CD14-positive monocyte (primary cell): ENCODE results near the gene LDAF1. TPM values are rescaled to one million over a fixed set of nuclear protein-coding genes. Genes with fewer than 3 reads are reported as not detected.

Experiments used
- DNase-seq, 3 donors: peaks; one replicate each; pipeline ENCODE4 v3.0.0-alpha.2; 2011 to 2022
- H2AFZ ChIP-seq: 2 replicates; pipeline ENCODE4 v1.6.0; 2012; ENCODE audit warnings: mild to moderate bottlenecking, low read depth, low read length, inconsistent platforms; ENCODE audit not compliant: insufficient read depth, poor library complexity, severe bottlenecking
- H3K27ac ChIP-seq, 2 donors: 1 replicate in 1 of 2; 2 replicates in 1 of 2; pipeline ENCODE4 v1.5.1; 2012 to 2013; ENCODE audit warnings: low read length in 2 of 2, control low read depth in 1 of 2, inconsistent platforms in 1 of 2, low read depth in 1 of 2, mild to moderate bottlenecking in 1 of 2
- H3K27me3 ChIP-seq, 2 donors: one replicate each; pipeline versions ENCODE4 v1.6.0 to v1.6.1; 2011 to 2013; ENCODE audit warnings: low read length in 2 of 2; ENCODE audit not compliant: control insufficient read depth in 2 of 2, insufficient read depth in 2 of 2
- H3K36me3 ChIP-seq, 2 donors: replicated peaks in 1 of 2; 1 replicate in 1 of 2; 2 replicates in 1 of 2; pipeline versions ENCODE4 v1.5.1 to v1.6.1; 2012 to 2013; ENCODE audit warnings: low read length in 2 of 2, control low read depth in 1 of 2, inconsistent platforms in 1 of 2, mild to moderate bottlenecking in 1 of 2; ENCODE audit not compliant: insufficient read depth in 2 of 2, control insufficient read depth in 1 of 2
- H3K4me1 ChIP-seq, 2 donors: 1 replicate in 1 of 2; 2 replicates in 1 of 2; pipeline versions ENCODE4 v1.5.1 to v1.6.1; 2012 to 2013; ENCODE audit warnings: low read length in 2 of 2, control low read depth in 1 of 2, inconsistent platforms in 1 of 2, mild to moderate bottlenecking in 1 of 2, moderate library complexity in 1 of 2; ENCODE audit not compliant: insufficient read depth in 2 of 2, control insufficient read depth in 1 of 2
- H3K4me2 ChIP-seq: replicated peaks from 2 replicates; pipeline ENCODE3; 2012; ENCODE audit warnings: low read length, moderate library complexity, mild to moderate bottlenecking; ENCODE audit not compliant: poor library complexity, severe bottlenecking; ENCODE audit errors: extremely low read depth
- H3K4me3 ChIP-seq, 3 experiments: fragments of 200-600 bp in 1 of 3; sonication (generic) in 1 of 3; replicated peaks in 1 of 3; 1 replicate in 2 of 3; 2 replicates in 1 of 3; pipeline ENCODE4 v1.5.1; 2011 to 2013; ENCODE audit warnings: low read length in 3 of 3, mild to moderate bottlenecking in 3 of 3, control low read depth in 2 of 3, low read depth in 2 of 3, inconsistent platforms in 1 of 3, moderate library complexity in 1 of 3
- H3K79me2 ChIP-seq: 2 replicates; pipeline ENCODE4 v1.6.0; 2012; ENCODE audit warnings: mild to moderate bottlenecking, control low read depth, inconsistent platforms, low read length, moderate library complexity; ENCODE audit not compliant: insufficient read depth
- H3K9ac ChIP-seq: 2 replicates; pipeline ENCODE4 v1.6.0; 2017; ENCODE audit warnings: low read length, mild to moderate bottlenecking; ENCODE audit not compliant: insufficient read depth, poor library complexity, severe bottlenecking
- H3K9me3 ChIP-seq, 2 donors: replicated peaks in 1 of 2; 1 replicate in 1 of 2; 2 replicates in 1 of 2; pipeline versions ENCODE4 v1.5.1 to v1.6.1; 2012 to 2013; ENCODE audit warnings: low read length in 2 of 2, control low read depth in 1 of 2; ENCODE audit not compliant: control insufficient read depth in 1 of 2, insufficient read depth in 1 of 2
- H4K20me1 ChIP-seq: 2 replicates; pipeline ENCODE4 v1.6.0; 2012; ENCODE audit warnings: mild to moderate bottlenecking, low read length, control low read depth, moderate library complexity; ENCODE audit not compliant: insufficient read depth
- H3K27ac Mint-ChIP-seq, 7 donors: one replicate each; pipeline ENCODE4 v1.8.0; 2020; ENCODE audit warnings: mild to moderate bottlenecking in 7 of 7, mixed read lengths in 7 of 7, moderate library complexity in 6 of 7, inconsistent platforms in 2 of 7
- H3K27me3 Mint-ChIP-seq, 3 donors: one replicate each; pipeline ENCODE4 v1.8.0; 2021 to 2022; ENCODE audit warnings: low read depth in 3 of 3, mild to moderate bottlenecking in 3 of 3, mixed read lengths in 3 of 3, moderate library complexity in 3 of 3, inconsistent platforms in 1 of 3
- H3K36me3 Mint-ChIP-seq, 2 donors: one replicate each; pipeline ENCODE4 v1.8.0; 2020; ENCODE audit warnings: mixed read lengths in 2 of 2, inconsistent platforms in 1 of 2, mild to moderate bottlenecking in 1 of 2
- H3K4me1 Mint-ChIP-seq: one replicate; pipeline ENCODE4 v1.8.0; 2020; ENCODE audit warnings: mild to moderate bottlenecking, mixed read lengths
- H3K4me3 Mint-ChIP-seq, 2 donors: one replicate each; pipeline ENCODE4 v1.8.0; 2020; ENCODE audit warnings: mild to moderate bottlenecking in 2 of 2, mixed read lengths in 2 of 2, moderate library complexity in 1 of 2
- H3K9me3 Mint-ChIP-seq, 7 donors: one replicate each; pipeline ENCODE4 v1.8.0; 2020 to 2022; ENCODE audit warnings: mixed read lengths in 7 of 7, mild to moderate bottlenecking in 6 of 7, moderate library complexity in 6 of 7, inconsistent platforms in 2 of 7
- WGBS: methylation state at CpG from one replicate; pipeline ENCODE4 v1.1.5; 2013; ENCODE audit warnings: missing lambda C conversion rate; ENCODE audit not compliant: insufficient coverage; 5-methylcytosine and 5-hydroxymethylcytosine counted together
- intact Hi-C, 2 donors: fragments of 100-400 bp; cut with micrococcal nuclease; formaldehyde crosslinking; loops; one replicate each; pipeline versions ENCODE4 v1.15.0 to v1.15.1; 2023
- polyA plus RNA-seq, 3 donors: library from polyadenylated mRNA; depleted of rRNA in 1 of 3; unstranded in 2 of 3; stranded (reverse) in 1 of 3; fragments of 300-500 nt in 2 of 3; fragments of >200 nt in 1 of 3; fragmentation: Illumina TruSeq in 2 of 3; gene quantifications; 1 replicate in 2 of 3; 2 replicates in 1 of 3; pipeline ENCODE4 v1.2.3, GENCODE V29; 2012 to 2021
- TF ChIP-seq, protein P1 (sequence below): fragments of 200-600 bp; IDR thresholded peaks from one replicate; pipeline ENCODE4 v1.8.0; 2022; ENCODE audit warnings: antibody characterized with exemption, mild to moderate bottlenecking

The LDAF1 gene
- polyA plus RNA-seq, 3 donors = 10.1 to 24.3 (median 17.9) TPM

- Mint-ChIP-seq H3K4me1 (no peaks in the 10 kb centered on the region), H3K27ac (no peak overlapping the region), H3K4me3 (no peak overlapping the region), H3K27me3 (peaks cover 18 to 26% (median 19%) of the 10 kb centered on the region in 3 donors), H3K9me3 (peaks cover 0 to 2% (median 0%) of the 10 kb centered on the region in 7 donors), H3K36me3 (no peaks in the 10 kb centered on the region)
- H4K20me1 ChIP-seq = no peaks in the 10 kb centered on the region
- no peak overlapping the region for H3K9ac ChIP-seq
- no peak overlapping the region for H3K4me3 ChIP-seq
- H3K79me2 ChIP-seq = no peaks in the 10 kb centered on the region
- H2AFZ ChIP-seq = no peak overlapping the region
- TF ChIP-seq, protein P1, sequence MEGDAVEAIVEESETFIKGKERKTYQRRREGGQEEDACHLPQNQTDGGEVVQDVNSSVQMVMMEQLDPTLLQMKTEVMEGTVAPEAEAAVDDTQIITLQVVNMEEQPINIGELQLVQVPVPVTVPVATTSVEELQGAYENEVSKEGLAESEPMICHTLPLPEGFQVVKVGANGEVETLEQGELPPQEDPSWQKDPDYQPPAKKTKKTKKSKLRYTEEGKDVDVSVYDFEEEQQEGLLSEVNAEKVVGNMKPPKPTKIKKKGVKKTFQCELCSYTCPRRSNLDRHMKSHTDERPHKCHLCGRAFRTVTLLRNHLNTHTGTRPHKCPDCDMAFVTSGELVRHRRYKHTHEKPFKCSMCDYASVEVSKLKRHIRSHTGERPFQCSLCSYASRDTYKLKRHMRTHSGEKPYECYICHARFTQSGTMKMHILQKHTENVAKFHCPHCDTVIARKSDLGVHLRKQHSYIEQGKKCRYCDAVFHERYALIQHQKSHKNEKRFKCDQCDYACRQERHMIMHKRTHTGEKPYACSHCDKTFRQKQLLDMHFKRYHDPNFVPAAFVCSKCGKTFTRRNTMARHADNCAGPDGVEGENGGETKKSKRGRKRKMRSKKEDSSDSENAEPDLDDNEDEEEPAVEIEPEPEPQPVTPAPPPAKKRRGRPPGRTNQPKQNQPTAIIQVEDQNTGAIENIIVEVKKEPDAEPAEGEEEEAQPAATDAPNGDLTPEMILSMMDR = no peak
- intact Hi-C loops = no loop called here
- no peaks in the 10 kb centered on the region for H3K9me3 ChIP-seq
- H3K27me3 ChIP-seq = peaks cover 4 to 11% of the 10 kb centered on the region in 2 donors
- no peak for DNase-seq
- no peak overlapping the region for H3K4me2 ChIP-seq
- no peaks in the 10 kb centered on the region for H3K36me3 ChIP-seq
- no peaks in the 10 kb centered on the region for H3K4me1 ChIP-seq
- no peak overlapping the region for H3K27ac ChIP-seq
Observed at GRCh38 chr16:21205303-21205702, 46.8 kb downstream of the LDAF1 start.

DNA sequence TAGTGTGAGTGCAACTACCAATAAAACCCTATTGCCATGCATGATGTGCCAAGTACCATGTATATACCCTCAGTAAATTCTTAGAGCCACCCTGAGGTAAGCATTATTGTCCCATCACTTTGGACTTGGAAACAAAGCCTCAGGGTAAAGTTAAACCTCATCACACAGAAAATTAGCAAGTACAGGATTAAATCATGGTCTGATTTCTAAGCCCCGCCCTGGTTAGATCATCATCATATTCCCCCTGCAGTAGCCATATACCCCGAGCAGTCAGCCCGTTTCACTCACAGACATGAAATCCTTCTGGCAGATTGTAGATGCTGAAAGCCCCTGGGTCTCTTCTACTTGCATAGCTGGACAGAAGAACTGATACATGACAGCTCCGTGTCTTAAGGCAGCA, 48.1 kb downstream of the LDAF1 start:
- Histone ChIP-seq H4K20me1 (no peaks in the 10 kb centered on the region), H3K4me1 (no peaks in the 10 kb centered on the region), H3K9me3 (no peaks in the 10 kb centered on the region), H3K4me3 (no peak overlapping the region), H3K27me3 (peaks cover 6 to 11% of the 10 kb centered on the region in 2 donors), H3K27ac (no peak overlapping the region), H3K4me2 (no peak overlapping the region), H3K9ac (no peak overlapping the region), H2AFZ (no peak overlapping the region), H3K79me2 (no peaks in the 10 kb centered on the region), H3K36me3 (no peaks in the 10 kb centered on the region)
- Mint-ChIP-seq H3K36me3 (no peaks in the 10 kb centered on the region), H3K27me3 (peaks cover 16 to 23% (median 22%) of the 10 kb centered on the region in 3 donors), H3K4me1 (no peaks in the 10 kb centered on the region), H3K4me3 (no peak overlapping the region), H3K9me3 (peaks cover 0 to 2% (median 0%) of the 10 kb centered on the region in 7 donors), H3K27ac (no peak overlapping the region)
- no peak for DNase-seq
- TF ChIP-seq, protein P1 = no peak
- intact Hi-C loops = no loop called here
- 93% methylated on average over 4 of the region's 4 CpGs for WGBS
